ENCODE results near the gene CRYGC.

GRCh38 chr2:208142925-208143799, 13.5 kb upstream of the CRYGC start:
- TF ChIP-seq EP300 (IDR thresholded peaks at IDR 0.05; ENCODE audit: borderline replicate concordance), result no peak
- TF ChIP-seq RAD21 (IDR thresholded peaks at IDR 0.05; ENCODE audit: low read depth), result no peak
- TF ChIP-seq TEAD4 (IDR thresholded peaks at IDR 0.05), result no peak
- no peak for TF ChIP-seq TCF12 (IDR thresholded peaks at IDR 0.05; ENCODE audit: low read depth)
- no peak for TF ChIP-seq EGR1 (IDR thresholded peaks at IDR 0.05)
- no peak for TF ChIP-seq USF1 (IDR thresholded peaks at IDR 0.05)
- no peak for TF ChIP-seq YY1 (IDR thresholded peaks at IDR 0.05; ENCODE audit: low read depth)
- no peak for TF ChIP-seq CREB1 (IDR thresholded peaks at IDR 0.05; ENCODE audit: low read depth)
- no peak for TF ChIP-seq MAX (IDR thresholded peaks at IDR 0.05)
- TF ChIP-seq CEBPB (IDR thresholded peaks at IDR 0.05), result no peak
- TF ChIP-seq NFIC (IDR thresholded peaks at IDR 0.05), result no peak
- TF ChIP-seq TAF1 (IDR thresholded peaks at IDR 0.05; ENCODE audit: low read depth), result no peak
- TF ChIP-seq REST (IDR thresholded peaks at IDR 0.05; ENCODE audit: low read depth), result no peak
